ENCODE measurements around the gene TBXAS1. TPM values are rescaled to one million over a fixed set of nuclear protein-coding genes. Genes with fewer than 3 reads are reported as not detected.

Gene TBXAS1
- total and polyA plus RNA-seq, 2 experiments from 2014 or later = 1.3 TPM; not detected in 1

DNA sequence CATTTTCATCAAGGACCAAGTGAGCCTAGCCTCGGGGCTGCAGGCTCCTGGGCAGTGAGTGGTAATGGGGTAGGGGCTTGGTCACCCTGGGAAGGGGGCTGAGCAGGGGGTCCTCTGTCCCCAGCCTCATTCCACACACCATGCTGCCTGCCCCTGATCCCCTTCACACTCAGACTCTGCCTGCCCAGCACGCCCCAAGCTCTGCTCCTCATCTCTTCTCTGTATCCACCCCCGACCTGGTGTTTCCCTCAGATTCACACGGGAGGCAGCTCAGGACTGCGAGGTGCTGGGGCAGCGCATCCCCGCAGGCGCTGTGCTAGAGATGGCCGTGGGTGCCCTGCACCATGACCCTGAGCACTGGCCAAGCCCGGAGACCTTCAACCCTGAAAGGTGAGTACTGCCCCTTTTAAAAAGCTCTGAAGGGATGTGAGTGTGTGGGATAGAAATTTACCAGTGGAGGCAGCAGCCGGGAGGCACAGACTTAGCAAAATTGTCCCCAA is 186.5 kb downstream of the TBXAS1 start:
- Histone ChIP-seq H3K27ac (ENCODE audit: low read depth) (no peak overlapping the region), H4K20me1 (replicated peaks; ENCODE audit: insufficient read depth) (no peaks in the 10 kb centered on the region), H3K4me2 (no peak overlapping the region), H3K27me3 (ENCODE audit: insufficient read depth) (no peaks in the 10 kb centered on the region), H2AFZ (no peak overlapping the region), H3K4me3 (no peak overlapping the region), H3K36me3 (ENCODE audit: insufficient read depth) (no peaks in the 10 kb centered on the region), H3K79me2 (replicated peaks; ENCODE audit: insufficient read depth) (no peaks in the 10 kb centered on the region), H3F3A (replicated peaks; ENCODE audit: low read depth) (no peaks in the 10 kb centered on the region), H3K4me1 (ENCODE audit: insufficient read depth) (no peaks in the 10 kb centered on the region), H3K9me2 (ENCODE audit: insufficient read depth) (no peaks in the 10 kb centered on the region)
- no peaks in the 10 kb centered on the region for H3K9me3 Mint-ChIP-seq
- DNase-seq (ENCODE audit: low spot score) (no peak), ATAC-seq (no peak)
- no peak overlapping the region for H3K27ac Mint-ChIP-seq
- H3K36me3 Mint-ChIP-seq (ENCODE audit: low read depth) = no peaks in the 10 kb centered on the region
- peaks cover 12% of the 10 kb centered on the region for H3K27me3 Mint-ChIP-seq (ENCODE audit: insufficient read depth, low read depth, poor library complexity)
- peaks cover 12% of the 10 kb centered on the region for H3K4me1 Mint-ChIP-seq
- TF ChIP-seq POLR2AphosphoS5 (IDR thresholded peaks at IDR 0.05; ENCODE audit: low read depth) (no peak), EZH2 (IDR thresholded peaks at IDR 0.05; ENCODE audit: low read depth, unreplicated experiment) (no peak), CREB1 (CRISPR knock-in tag; IDR thresholded peaks at IDR 0.05; ENCODE audit: low read depth) (no peak), NANOG (IDR thresholded peaks at IDR 0.05; ENCODE audit: borderline replicate concordance) (no peak), ZNF331 (CRISPR knock-in tag; IDR thresholded peaks at IDR 0.05; ENCODE audit: low read depth) (no peak), EZH2phosphoT487 (IDR thresholded peaks at IDR 0.05; ENCODE audit: unreplicated experiment) (no peak), JUNB (IDR thresholded peaks at IDR 0.05; ENCODE audit: unreplicated experiment) (no peak), ZNF114 (CRISPR knock-in tag; IDR thresholded peaks at IDR 0.05) (no peak)
- TF ChIP-seq, protein P1, sequence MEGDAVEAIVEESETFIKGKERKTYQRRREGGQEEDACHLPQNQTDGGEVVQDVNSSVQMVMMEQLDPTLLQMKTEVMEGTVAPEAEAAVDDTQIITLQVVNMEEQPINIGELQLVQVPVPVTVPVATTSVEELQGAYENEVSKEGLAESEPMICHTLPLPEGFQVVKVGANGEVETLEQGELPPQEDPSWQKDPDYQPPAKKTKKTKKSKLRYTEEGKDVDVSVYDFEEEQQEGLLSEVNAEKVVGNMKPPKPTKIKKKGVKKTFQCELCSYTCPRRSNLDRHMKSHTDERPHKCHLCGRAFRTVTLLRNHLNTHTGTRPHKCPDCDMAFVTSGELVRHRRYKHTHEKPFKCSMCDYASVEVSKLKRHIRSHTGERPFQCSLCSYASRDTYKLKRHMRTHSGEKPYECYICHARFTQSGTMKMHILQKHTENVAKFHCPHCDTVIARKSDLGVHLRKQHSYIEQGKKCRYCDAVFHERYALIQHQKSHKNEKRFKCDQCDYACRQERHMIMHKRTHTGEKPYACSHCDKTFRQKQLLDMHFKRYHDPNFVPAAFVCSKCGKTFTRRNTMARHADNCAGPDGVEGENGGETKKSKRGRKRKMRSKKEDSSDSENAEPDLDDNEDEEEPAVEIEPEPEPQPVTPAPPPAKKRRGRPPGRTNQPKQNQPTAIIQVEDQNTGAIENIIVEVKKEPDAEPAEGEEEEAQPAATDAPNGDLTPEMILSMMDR (conservative IDR thresholded peaks at IDR 0.05; ENCODE audit: low read depth in 2 of 2) = no peak
- TF ChIP-seq, protein P2, sequence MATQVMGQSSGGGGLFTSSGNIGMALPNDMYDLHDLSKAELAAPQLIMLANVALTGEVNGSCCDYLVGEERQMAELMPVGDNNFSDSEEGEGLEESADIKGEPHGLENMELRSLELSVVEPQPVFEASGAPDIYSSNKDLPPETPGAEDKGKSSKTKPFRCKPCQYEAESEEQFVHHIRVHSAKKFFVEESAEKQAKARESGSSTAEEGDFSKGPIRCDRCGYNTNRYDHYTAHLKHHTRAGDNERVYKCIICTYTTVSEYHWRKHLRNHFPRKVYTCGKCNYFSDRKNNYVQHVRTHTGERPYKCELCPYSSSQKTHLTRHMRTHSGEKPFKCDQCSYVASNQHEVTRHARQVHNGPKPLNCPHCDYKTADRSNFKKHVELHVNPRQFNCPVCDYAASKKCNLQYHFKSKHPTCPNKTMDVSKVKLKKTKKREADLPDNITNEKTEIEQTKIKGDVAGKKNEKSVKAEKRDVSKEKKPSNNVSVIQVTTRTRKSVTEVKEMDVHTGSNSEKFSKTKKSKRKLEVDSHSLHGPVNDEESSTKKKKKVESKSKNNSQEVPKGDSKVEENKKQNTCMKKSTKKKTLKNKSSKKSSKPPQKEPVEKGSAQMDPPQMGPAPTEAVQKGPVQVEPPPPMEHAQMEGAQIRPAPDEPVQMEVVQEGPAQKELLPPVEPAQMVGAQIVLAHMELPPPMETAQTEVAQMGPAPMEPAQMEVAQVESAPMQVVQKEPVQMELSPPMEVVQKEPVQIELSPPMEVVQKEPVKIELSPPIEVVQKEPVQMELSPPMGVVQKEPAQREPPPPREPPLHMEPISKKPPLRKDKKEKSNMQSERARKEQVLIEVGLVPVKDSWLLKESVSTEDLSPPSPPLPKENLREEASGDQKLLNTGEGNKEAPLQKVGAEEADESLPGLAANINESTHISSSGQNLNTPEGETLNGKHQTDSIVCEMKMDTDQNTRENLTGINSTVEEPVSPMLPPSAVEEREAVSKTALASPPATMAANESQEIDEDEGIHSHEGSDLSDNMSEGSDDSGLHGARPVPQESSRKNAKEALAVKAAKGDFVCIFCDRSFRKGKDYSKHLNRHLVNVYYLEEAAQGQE (IDR thresholded peaks at IDR 0.05; ENCODE audit: unreplicated experiment) = no peak
- TF ChIP-seq, protein P3, sequence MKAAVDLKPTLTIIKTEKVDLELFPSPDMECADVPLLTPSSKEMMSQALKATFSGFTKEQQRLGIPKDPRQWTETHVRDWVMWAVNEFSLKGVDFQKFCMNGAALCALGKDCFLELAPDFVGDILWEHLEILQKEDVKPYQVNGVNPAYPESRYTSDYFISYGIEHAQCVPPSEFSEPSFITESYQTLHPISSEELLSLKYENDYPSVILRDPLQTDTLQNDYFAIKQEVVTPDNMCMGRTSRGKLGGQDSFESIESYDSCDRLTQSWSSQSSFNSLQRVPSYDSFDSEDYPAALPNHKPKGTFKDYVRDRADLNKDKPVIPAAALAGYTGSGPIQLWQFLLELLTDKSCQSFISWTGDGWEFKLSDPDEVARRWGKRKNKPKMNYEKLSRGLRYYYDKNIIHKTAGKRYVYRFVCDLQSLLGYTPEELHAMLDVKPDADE (IDR thresholded peaks at IDR 0.05) = no peak
- TF ChIP-seq, protein P4, sequence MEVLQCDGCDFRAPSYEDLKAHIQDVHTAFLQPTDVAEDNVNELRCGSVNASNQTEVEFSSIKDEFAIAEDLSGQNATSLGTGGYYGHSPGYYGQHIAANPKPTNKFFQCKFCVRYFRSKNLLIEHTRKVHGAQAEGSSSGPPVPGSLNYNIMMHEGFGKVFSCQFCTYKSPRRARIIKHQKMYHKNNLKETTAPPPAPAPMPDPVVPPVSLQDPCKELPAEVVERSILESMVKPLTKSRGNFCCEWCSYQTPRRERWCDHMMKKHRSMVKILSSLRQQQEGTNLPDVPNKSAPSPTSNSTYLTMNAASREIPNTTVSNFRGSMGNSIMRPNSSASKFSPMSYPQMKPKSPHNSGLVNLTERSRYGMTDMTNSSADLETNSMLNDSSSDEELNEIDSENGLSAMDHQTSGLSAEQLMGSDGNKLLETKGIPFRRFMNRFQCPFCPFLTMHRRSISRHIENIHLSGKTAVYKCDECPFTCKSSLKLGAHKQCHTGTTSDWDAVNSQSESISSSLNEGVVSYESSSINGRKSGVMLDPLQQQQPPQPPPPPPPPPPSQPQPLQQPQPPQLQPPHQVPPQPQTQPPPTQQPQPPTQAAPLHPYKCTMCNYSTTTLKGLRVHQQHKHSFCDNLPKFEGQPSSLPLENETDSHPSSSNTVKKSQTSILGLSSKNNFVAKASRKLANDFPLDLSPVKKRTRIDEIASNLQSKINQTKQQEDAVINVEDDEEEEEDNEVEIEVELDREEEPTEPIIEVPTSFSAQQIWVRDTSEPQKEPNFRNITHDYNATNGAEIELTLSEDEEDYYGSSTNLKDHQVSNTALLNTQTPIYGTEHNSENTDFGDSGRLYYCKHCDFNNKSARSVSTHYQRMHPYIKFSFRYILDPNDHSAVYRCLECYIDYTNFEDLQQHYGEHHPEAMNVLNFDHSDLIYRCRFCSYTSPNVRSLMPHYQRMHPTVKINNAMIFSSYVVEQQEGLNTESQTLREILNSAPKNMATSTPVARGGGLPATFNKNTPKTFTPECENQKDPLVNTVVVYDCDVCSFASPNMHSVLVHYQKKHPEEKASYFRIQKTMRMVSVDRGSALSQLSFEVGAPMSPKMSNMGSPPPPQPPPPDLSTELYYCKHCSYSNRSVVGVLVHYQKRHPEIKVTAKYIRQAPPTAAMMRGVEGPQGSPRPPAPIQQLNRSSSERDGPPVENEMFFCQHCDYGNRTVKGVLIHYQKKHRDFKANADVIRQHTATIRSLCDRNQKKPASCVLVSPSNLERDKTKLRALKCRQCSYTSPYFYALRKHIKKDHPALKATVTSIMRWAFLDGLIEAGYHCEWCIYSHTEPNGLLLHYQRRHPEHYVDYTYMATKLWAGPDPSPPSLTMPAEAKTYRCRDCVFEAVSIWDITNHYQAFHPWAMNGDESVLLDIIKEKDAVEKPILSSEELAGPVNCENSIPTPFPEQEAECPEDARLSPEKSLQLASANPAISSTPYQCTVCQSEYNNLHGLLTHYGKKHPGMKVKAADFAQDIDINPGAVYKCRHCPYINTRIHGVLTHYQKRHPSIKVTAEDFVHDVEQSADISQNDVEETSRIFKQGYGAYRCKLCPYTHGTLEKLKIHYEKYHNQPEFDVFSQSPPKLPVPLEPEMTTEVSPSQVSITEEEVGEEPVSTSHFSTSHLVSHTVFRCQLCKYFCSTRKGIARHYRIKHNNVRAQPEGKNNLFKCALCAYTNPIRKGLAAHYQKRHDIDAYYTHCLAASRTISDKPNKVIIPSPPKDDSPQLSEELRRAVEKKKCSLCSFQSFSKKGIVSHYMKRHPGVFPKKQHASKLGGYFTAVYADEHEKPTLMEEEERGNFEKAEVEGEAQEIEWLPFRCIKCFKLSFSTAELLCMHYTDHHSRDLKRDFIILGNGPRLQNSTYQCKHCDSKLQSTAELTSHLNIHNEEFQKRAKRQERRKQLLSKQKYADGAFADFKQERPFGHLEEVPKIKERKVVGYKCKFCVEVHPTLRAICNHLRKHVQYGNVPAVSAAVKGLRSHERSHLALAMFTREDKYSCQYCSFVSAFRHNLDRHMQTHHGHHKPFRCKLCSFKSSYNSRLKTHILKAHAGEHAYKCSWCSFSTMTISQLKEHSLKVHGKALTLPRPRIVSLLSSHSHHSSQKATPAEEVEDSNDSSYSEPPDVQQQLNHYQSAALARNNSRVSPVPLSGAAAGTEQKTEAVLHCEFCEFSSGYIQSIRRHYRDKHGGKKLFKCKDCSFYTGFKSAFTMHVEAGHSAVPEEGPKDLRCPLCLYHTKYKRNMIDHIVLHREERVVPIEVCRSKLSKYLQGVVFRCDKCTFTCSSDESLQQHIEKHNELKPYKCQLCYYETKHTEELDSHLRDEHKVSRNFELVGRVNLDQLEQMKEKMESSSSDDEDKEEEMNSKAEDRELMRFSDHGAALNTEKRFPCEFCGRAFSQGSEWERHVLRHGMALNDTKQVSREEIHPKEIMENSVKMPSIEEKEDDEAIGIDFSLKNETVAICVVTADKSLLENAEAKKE (CRISPR knock-in tag; IDR thresholded peaks at IDR 0.05) = no peak
- H3K4me3 Mint-ChIP-seq = no peak overlapping the region
